ENCODE measurements around the gene PDIK1L. TPM values are rescaled to one million over a fixed set of nuclear protein-coding genes. Genes with fewer than 3 reads are reported as not detected.

Gene PDIK1L
- total RNA-seq, 2 donors from 2014 or later = 12.9 to 22.6 TPM

DNA sequence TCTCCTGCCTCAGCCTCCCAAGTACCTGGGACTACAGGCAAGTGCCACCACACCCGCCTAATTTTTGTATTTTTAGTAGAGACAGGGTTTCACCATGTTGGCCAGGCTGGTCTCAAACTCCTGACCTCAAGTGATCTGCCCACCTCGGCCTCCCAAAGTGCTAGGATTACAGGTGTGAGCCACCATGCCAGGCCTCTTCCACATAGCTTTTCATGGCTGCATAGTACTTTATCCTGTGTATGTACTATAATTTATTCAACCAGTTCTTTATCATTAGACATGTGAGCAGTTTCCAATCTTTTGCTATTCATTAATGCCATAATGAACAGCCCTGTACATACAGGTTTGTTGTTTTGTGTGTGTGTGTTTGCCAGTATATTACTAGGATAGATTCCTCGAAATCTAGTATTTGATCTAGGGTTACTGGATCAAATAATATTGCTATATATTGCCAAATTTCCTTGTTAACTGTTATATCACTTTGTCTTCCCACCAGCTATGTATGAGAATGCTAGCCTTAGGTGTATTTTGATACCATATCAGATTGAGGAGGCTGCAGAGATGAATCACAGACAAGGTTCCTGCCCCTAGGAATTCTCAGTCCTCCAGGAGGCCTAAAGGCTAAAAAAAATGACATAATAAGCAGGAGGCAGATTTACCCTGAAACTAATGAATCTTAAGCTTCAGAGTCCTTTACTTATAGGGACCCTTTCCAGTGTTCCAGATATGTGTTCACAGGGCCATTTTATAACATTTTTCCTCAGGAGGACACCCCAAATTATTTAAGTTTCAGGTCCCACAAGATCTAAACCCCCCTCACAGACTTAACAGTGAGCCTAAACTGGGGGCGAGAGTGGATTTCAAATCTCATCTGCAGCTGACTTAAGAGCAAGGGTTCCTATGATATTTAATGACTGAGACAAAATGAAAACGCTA lies 2.1 kb upstream of the PDIK1L start:
- Mint-ChIP-seq H3K9me3 (no peaks in the 10 kb centered on the region), H3K27ac (peak overlapping the region in 1 of 2 donors; percentile 83)
- ATAC-seq = no peak

DNA sequence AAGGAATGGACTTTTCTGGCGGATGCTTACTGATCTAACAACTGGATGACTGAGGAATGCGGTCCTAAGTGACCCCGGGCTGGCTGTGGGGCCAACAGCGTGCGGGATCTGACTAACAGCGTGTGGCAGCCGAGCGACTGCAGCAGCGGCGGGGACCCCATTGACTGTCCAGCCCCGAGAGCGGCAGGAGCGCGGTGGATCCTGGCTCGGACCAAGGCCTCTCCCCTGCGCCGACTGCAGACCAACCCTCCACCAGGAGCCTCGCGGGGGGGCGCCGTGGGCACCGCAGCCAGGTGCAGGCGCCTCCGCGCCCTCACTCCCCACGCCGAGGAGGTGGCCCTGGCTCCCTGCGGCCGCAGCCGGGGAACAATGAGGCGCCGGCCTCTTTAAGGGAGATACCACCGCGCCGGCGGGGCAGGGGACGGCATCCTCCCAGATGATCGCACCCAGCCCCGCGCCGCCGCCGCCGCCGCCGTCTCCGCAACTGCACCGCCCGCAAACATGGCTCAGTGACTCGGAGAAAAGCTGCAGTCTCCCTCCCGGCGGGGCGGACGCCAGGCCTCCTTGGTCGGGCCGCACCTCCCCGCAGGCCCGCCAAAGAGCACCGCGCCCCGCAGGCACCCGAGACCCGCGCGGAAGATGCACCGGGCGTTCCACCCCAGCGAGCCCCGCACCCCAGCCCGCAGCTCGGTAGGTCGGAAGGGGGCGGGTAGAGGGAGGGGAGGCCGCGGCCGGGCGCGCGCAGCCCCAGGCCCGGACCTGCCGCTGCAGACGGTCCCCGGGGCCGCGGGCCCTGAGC lies 694 bp upstream of the PDIK1L start:
- peak; percentile 61 to 62 for ATAC-seq
- Mint-ChIP-seq H3K36me3 (peaks cover 0 to 13% of the 10 kb centered on the region in 2 donors), H3K9me3 (no peaks in the 10 kb centered on the region), H3K27ac (peak overlapping the region; percentile 73 to 83)
- peak; percentile 72 to 79 for DNase-seq (ENCODE audit: low spot score in 2 of 2)

More for the DNA sequence above, 2.1 kb upstream of the PDIK1L start:
- H3K36me3 Mint-ChIP-seq = peaks cover 0 to 12% of the 10 kb centered on the region in 2 donors
- no peak for DNase-seq (ENCODE audit: low spot score in 2 of 2)

DNA sequence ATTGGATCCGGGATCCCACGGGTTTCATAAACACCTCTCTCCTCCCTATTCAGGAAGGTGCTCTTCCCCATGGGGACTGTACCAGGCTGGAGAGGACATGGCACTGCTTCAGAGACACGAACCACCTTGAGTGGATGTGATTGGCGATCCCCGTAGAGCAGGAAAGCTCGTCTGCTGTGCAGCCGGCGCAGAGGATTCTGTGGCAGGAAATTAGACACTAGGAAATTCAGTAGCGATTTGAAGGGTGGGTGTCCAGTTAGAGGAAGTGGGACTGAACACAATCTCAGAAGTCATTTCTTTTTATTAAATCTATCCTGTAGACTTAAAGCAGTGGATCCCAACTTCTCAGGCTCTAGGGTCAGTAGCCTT lies 767 bp downstream of the PDIK1L start:
- peak overlapping the region; percentile 83 to 93 for H3K27ac Mint-ChIP-seq
- no peaks in the 10 kb centered on the region for H3K9me3 Mint-ChIP-seq
- DNase-seq (ENCODE audit: low spot score in 2 of 2) (peak in 1 of 2 donors; percentile 20), ATAC-seq (peak in 1 of 2 donors; percentile 26)
- H3K36me3 Mint-ChIP-seq = peaks cover 0 to 13% of the 10 kb centered on the region in 2 donors

DNA sequence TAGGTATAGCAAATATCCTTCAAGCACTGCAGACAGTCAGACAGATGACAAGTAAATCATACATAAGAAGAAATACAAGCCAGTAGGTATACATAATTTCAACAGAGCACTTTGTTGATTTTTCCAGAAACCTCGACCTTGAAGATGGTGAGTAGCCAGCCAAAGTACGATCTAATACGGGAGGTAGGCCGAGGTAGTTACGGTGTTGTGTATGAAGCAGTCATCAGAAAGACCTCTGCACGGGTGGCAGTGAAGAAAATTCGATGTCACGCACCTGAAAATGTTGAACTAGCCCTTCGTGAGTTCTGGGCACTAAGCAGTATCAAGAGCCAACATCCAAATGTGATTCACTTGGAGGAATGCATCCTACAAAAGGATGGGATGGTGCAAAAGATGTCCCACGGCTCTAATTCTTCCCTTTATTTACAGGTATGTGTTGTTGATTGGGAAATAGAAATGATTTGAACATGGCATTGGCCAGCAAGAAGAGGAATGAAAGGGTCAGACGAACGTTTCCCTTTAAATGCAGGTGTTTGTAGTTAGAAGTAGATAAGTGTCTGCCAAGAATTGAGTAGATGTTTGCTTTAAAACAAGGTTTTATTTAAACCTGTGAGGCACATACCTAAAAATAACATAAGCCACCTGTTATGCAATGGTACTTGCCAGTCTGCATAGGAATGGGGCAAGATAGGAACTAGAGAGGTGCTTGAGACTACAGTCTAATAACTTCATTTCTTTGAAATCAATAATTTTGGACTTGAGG lies 2.7 kb downstream of the PDIK1L start:
- DNase-seq (ENCODE audit: low spot score in 2 of 2) (no peak), ATAC-seq (no peak)
- Mint-ChIP-seq H3K36me3 (peaks cover 7 to 13% of the 10 kb centered on the region in 2 donors), H3K9me3 (no peaks in the 10 kb centered on the region), H3K27ac (no peak overlapping the region)

DNA sequence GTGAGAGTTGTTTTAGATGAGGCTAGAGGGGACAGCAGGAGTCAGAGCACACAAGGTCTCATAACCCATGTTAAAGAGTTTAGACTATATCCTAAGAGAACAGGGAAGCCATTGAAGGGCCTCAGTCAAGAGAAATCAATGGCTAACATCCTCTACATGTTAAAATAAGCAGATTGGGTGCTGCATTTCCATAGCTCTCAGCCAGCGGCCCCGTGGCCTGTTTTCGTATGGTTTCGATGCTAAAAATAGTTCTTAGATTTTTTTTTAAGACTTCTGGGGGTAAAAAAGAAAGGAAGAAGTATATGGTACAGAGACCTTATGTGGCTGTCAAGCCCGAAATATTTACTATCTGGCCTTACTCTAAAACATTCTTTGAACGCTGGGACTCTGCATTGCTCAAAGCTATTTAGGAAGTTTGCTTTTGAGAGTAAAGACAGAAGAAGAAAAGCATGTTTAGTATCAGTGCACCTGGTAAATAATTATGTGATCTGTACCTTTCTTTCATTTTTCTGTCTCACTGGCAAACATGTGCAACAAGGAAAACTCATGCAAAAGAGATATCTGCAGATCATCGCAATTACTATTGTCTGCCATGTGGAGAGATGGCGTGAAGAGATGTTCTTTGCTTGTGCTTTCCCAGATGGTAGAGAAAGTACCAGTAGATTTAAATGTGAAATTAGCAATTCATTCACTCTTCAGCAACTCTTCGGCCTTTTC lies 8.4 kb downstream of the PDIK1L start:
- ATAC-seq (no peak), DNase-seq (ENCODE audit: low spot score in 2 of 2) (no peak)

DNA sequence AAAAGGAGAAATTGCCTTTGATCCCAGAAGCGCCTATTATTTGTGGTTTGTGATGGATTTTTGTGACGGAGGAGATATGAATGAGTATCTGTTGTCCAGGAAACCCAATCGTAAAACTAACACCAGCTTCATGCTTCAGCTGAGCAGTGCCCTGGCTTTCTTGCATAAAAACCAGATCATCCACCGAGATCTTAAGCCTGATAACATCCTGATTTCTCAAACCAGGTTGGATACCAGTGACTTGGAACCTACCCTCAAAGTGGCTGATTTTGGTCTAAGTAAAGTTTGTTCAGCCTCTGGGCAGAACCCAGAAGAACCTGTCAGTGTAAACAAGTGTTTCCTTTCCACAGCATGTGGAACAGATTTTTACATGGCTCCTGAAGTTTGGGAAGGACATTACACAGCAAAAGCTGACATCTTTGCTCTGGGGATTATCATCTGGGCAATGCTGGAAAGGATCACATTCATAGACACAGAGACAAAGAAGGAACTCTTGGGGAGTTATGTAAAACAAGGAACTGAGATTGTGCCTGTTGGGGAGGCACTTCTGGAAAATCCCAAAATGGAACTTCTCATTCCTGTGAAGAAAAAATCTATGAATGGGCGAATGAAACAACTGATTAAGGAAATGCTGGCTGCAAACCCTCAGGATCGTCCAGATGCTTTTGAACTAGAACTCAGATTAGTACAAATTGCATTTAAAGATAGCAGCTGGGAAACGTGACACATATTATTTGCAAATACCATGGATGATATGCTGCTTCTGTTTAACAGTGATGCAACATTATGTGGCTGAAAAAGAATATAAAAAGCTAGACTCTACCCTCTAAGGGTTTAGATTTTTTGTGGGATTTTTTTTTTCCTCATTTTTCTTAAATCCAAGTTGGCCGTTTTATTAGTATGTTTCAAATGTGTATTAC lies 10.5 kb downstream of the PDIK1L start:
- Mint-ChIP-seq H3K9me3 (no peaks in the 10 kb centered on the region), H3K27ac (no peak overlapping the region), H3K36me3 (peaks cover 0 to 19% of the 10 kb centered on the region in 2 donors)
- ATAC-seq (no peak), DNase-seq (ENCODE audit: low spot score in 2 of 2) (no peak)

More for the DNA sequence above, 8.4 kb downstream of the PDIK1L start:
- H3K27ac Mint-ChIP-seq = peak overlapping the region; percentile 41 to 58
- H3K9me3 Mint-ChIP-seq = no peaks in the 10 kb centered on the region
- H3K36me3 Mint-ChIP-seq = peaks cover 0 to 19% of the 10 kb centered on the region in 2 donors

DNA sequence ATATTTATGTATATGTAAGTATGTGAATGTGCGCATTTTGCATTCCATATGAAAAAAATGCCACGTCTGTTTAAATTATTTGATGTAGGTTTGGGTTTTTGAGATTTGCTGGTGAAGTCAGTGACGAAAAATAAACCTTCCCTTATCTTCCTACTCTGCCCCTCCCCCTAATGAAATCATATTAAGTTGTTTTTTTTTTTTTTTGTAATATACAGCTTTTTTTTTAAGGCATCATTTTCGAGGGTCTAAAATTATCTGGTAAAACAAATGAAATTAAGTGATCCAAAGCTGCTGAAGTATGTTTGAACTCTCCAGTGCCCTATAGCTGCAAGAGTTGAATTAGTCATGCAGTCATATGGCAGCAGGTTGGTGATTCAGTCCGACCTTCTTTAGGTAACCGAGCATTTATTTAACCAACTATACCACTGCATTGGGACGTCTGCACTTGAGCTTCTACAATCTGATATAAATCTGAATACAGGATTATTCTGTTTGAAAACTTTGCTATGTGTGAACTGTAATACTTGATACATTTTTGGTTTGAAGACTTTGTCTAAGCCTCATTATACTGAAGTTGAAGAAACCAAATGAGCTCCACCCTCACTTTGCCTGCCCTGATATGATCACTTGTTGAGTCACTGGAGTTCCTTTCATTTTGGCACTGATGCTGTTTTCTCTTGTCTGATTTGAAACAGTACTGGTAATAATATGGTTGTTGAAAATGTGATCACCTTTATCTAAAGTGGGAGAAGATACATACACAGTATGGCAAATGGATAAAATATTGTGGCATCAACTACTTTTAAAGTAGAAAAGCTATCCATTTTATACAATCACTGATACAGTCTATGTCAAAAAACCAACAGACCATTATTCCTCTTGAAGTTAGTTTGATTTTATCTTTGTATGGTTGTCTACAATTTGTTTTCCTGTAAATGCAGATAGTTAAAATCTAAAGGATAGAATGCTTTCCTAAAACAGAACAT lies 11.7 kb downstream of the PDIK1L start:
- ATAC-seq (peak; percentile 34 to 74), DNase-seq (ENCODE audit: low spot score in 2 of 2) (no peak)
- H3K27ac Mint-ChIP-seq = peak overlapping the region in 1 of 2 donors; percentile 51
- H3K36me3 Mint-ChIP-seq = peaks cover 0 to 19% of the 10 kb centered on the region in 2 donors
- no peaks in the 10 kb centered on the region for H3K9me3 Mint-ChIP-seq

DNA sequence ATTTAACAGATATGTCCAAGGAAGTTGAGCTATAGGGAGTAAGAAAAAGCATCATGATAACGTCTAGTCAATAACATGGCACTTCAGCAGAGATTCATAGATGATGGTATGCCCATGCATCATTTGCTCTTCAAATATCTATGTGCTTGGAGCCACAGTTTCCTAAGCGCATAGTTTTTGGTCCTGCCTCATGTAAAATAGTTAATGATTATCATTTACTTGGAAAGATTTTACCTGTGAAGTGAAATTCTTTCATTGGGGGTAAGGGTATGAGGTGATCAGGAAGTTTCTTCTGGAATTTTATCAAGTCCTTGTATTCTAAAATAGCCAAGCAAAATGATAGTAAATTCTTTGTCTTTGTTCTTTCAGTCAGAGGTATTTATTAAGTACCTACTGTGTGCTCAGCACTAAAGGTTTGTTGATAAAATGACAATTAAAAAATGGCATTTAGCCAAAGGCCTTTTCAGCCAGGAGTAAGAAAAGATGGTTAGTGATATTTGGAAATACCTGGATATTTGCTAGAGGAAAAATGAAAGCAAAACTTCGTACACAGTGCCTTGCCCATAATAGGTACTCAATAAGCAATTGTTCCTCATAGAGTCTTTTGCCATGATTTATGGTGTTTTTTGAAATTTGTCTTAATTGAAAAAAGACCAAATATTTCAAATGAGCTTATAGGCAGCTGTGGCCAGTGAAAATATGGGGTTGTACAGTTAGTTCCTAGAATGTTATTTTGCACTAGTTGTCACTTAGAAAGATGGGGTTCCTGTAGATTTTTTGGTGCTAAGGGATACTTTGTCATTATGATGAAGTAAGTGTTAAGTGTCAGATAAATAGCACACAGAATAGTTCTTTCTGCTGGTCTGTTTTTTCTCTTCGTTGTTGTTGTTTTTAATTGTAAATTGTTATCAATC lies 13.1 kb downstream of the PDIK1L start:
- ATAC-seq (no peak), DNase-seq (ENCODE audit: low spot score in 2 of 2) (no peak)
- Mint-ChIP-seq H3K9me3 (no peaks in the 10 kb centered on the region), H3K36me3 (peaks cover 0 to 12% of the 10 kb centered on the region in 2 donors), H3K27ac (no peak overlapping the region)

DNA sequence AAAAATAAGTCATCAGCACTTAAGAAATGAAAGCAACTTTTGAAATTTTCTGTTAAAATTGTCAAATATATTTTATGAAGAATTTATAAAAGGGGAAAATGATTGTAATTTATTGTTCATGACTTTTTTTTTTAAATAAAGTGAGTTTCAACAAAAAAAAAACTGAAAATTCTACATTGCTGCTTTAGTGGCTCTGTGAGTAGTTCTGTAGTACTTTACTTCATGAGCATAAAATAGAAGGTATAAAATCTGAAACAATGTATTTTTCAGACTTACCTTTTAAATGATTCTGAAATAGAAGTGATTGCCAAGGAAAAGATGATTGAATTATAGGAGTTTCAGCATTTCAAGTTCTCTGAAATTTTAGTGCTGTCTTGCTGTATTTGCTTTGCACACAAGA lies 13.8 kb downstream of the PDIK1L start:
- H3K27ac Mint-ChIP-seq = peak overlapping the region; percentile 90 to 95
- no peak for DNase-seq (ENCODE audit: low spot score in 2 of 2)
- no peaks in the 10 kb centered on the region for H3K9me3 Mint-ChIP-seq
- no peak for ATAC-seq
- H3K36me3 Mint-ChIP-seq = peaks cover 0 to 12% of the 10 kb centered on the region in 2 donors

DNA sequence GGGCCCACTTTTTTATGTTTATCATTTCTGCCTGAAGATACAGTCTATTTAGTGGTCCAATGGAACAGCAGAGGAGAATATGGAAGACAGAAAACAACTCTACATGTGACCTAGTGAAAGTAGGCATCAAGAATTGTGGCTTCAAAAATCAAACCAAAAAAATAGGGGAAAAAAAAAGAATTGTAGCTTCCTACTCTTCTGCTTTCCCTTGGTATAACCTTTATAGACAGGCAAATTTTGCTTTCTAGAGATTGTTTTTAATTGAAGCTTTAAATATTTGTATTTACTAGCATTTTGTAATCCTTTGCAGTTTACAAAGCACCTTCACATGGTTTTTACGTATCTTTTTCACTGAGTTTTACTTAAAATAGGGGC lies 14.3 kb downstream of the PDIK1L start:
- Mint-ChIP-seq H3K9me3 (no peaks in the 10 kb centered on the region), H3K36me3 (peaks cover 0 to 12% of the 10 kb centered on the region in 2 donors), H3K27ac (peak overlapping the region; percentile 90 to 95)
- no peak for DNase-seq (ENCODE audit: low spot score in 2 of 2)
- no peak for ATAC-seq

DNA sequence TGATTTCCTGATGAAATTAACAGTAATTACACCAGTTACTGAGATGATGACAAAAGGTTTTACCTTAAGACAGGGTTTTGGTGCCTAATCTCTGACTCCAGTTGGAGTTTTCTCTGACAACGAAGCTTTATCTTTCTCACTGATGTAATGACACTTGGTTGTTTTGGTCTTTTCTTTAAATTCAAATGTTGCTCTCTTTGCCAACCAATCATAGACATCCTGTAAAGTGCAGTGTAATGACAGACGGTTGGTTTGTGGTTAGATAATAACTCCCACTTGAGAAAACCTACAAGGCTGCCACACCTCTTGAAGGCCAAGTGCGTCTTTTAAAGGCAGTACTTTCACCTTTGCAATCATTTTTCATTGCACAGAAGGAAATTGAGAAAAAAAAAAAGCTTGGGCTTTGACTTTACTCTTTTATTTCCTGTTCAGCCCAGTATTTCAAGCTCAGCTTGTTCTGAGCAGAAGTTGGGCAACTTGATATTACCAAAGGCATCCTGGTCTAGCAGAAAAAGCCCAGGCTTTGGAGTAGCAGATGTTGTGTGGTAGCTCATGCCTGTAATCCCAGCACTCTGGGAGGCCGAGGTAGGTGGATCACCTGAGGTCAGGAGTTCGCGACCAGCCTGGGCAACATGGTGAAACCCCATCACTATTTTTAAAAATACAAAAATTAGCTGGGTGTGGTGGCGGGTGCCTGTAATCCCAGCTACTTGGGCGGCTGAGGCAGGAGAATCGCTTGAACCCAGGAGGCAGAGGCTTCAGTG lies 14.9 kb downstream of the PDIK1L start:
- H3K36me3 Mint-ChIP-seq = peaks cover 0 to 12% of the 10 kb centered on the region in 2 donors
- ATAC-seq (peak; percentile 81 to 97), DNase-seq (ENCODE audit: low spot score in 2 of 2) (peak in 1 of 2 donors; percentile 41)
- H3K27ac Mint-ChIP-seq = peak overlapping the region; percentile 90 to 95
- no peaks in the 10 kb centered on the region for H3K9me3 Mint-ChIP-seq

DNA sequence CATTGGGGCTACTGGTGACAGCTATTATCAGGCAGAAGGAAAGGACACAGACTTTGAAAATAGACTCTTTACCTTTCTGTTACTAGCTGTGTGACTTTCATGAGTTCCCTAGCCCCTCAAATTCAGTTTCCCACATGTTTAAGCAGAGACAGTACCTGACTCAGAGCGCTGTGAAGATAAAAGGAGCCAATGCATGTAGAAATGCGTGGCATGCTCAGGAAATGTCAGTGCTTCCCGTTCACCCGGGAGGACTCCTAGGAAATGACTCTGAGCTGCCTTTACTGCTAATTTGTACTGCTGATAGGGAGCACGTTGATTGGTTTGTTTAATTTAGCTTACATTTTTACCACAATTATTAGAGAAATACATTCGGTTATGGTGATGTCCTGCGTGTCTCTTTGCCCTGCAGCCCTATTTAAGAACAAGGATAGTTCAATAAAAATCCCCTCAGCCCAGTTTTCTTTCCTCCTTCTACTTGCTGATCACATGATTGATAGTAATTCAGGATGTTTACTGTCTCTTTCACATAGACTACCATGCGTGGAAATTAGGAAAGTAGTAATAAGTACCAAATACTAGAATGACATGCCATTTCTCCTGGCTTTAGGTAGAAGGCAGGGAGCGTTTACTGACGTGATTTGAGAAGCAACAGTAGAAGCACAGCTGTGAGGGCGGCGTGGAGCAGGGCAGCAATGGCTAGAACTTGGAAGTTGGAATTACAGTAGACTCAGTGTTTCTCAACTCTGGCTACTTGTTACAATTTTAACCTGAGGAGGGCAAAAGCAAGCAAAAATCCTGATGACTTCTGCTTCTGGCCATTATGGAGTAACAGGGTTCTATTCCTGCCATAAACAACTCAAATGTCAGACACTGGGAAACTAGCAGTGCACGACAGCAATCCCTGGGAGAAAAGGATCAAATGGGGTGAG lies 15.9 kb downstream of the PDIK1L start:
- DNase-seq (ENCODE audit: low spot score in 2 of 2) = no peak
- ATAC-seq = peak; percentile 12 to 47
- Mint-ChIP-seq H3K27ac (peak overlapping the region; percentile 51 to 78), H3K9me3 (no peaks in the 10 kb centered on the region), H3K36me3 (peaks cover 0 to 2% of the 10 kb centered on the region in 2 donors)

All from activated naive CD4-positive, alpha-beta T cell treated with anti-CD3 and anti-CD28 coated beads, Interleukin-2, amount 50 U/mL, for 72 hours (primary cell).